ENCODE data around the gene SLX9. TPM values are rescaled to one million over a fixed set of nuclear protein-coding genes. Genes with fewer than 3 reads are reported as not detected.

The SLX9 gene
- total RNA-seq, 1 experiment from 2014 or later, result 74.3 TPM

- TF ChIP-seq CTCF (conservative IDR thresholded peaks at IDR 0.05), result no peak
- Histone ChIP-seq H3T11ph (ENCODE audit: low read length) (no peak overlapping the region), H3K79me1 (ENCODE audit: insufficient read depth, low read depth, low read length, poor library complexity, severe bottlenecking) (no peaks in the 10 kb centered on the region), H4K8ac (replicated peaks; ENCODE audit: insufficient read length, low read depth, low read length) (no peak overlapping the region), H4K91ac (ENCODE audit: insufficient read length, low read depth, low read length) (no peak overlapping the region), H3K4me2 (ENCODE audit: insufficient read depth, insufficient read length, low read length) (no peak overlapping the region), H4K5ac (ENCODE audit: insufficient read length, low read depth, low read length) (no peak overlapping the region), H3K23ac (ENCODE audit: insufficient read length, low read depth, low read length) (no peak overlapping the region), H2BK15ac (ENCODE audit: low read depth, low read length) (no peak overlapping the region), H2AK5ac (ENCODE audit: insufficient read length, low read length) (no peak overlapping the region), H3K79me2 (ENCODE audit: insufficient read depth, low read length) (no peaks in the 10 kb centered on the region), H3K18ac (ENCODE audit: insufficient read length, low read depth, low read length) (no peak overlapping the region), H2BK20ac (ENCODE audit: low read depth, low read length, poor library complexity, severe bottlenecking) (no peak overlapping the region), H2AFZ (ENCODE audit: low read length) (no peak overlapping the region), H3K4ac (ENCODE audit: low read depth, low read length) (no peak overlapping the region), H3K14ac (ENCODE audit: insufficient read depth, low read length) (no peak overlapping the region), H2BK5ac (ENCODE audit: insufficient read length, low read length) (no peak overlapping the region), H3K56ac (ENCODE audit: insufficient read length, low read depth, low read length) (no peak overlapping the region), H2BK120ac (ENCODE audit: low read depth, low read length, poor library complexity, severe bottlenecking) (no peak overlapping the region), H2BK12ac (ENCODE audit: insufficient read length, low read depth, low read length) (no peak overlapping the region), H4K20me1 (ENCODE audit: control insufficient read depth, insufficient read depth, insufficient read length) (peaks cover 2% of the 10 kb centered on the region), H3K23me2 (ENCODE audit: insufficient read length, low read depth, low read length, poor library complexity, severe bottlenecking) (peaks cover 3% of the 10 kb centered on the region), H3K9me3 (ENCODE audit: control insufficient read depth, low read depth, low read length) (no peaks in the 10 kb centered on the region), H3K4me1 (ENCODE audit: insufficient read depth, low read length) (no peaks in the 10 kb centered on the region), H3K27ac (ENCODE audit: insufficient read length, low read depth, low read length) (no peak overlapping the region), H3K9ac (ENCODE audit: extremely low read depth, insufficient read length, low read length) (no peak overlapping the region), H3K27me3 (ENCODE audit: insufficient read depth, low read length) (no peaks in the 10 kb centered on the region)
- no CpG with 5 or more reads among the region's 10 CpGs for WGBS (ENCODE audit: extremely low coverage, insufficient read length, low lambda C conversion rate)
- no peak for DNase-seq
- peaks cover 15 to 45% (median 42%) of the 10 kb centered on the region in 3 experiments for H3K36me3 Mint-ChIP-seq (ENCODE audit: insufficient read depth in 1 of 3, low read depth in 3 of 3)
- H3K9me3 Mint-ChIP-seq, result no peaks in the 10 kb centered on the region
- peaks cover 17 to 26% of the 10 kb centered on the region in 2 experiments for H3K4me1 Mint-ChIP-seq
- H3K27ac Mint-ChIP-seq, result peak overlapping the region in 2 of 3 experiments; percentile 66 to 92; a peak in 2 of 7 replicates
- H3K4me3 Mint-ChIP-seq, result no peak overlapping the region
- H3K27me3 Mint-ChIP-seq (ENCODE audit: low read depth), result no peaks in the 10 kb centered on the region
Measured at GRCh38 chr21:44971672-44971995, 31.8 kb downstream of the SLX9 start.
